Prostate gland (tissue), 2 donors: ENCODE results near the gene RBFOX1.

Experiments
- POLR2A ChIP-seq: fragments of 450-650 bp; IDR thresholded peaks from one replicate; pipeline ENCODE4 v1.6.1; 2016; ENCODE audit warnings: antibody characterized with exemption, mild to moderate bottlenecking
- POLR2AphosphoS5 ChIP-seq: sonication (generic); formaldehyde crosslinking; IDR thresholded peaks from one replicate; pipeline ENCODE4 v1.6.1; 2017; ENCODE audit warnings: antibody characterized with exemption
- TF ChIP-seq, protein P1 (sequence below), 4 experiments: fragments of 200-600 bp in 2 of 4; fragments of 450-650 bp in 2 of 4; sonication (generic) in 2 of 4; IDR thresholded peaks; 1 replicate in 3 of 4; 2 replicates in 1 of 4; pipeline ENCODE4 v1.5.1; 2016 to 2019; ENCODE audit warnings: antibody characterized with exemption in 4 of 4, mild to moderate bottlenecking in 2 of 4, moderate library complexity in 2 of 4

GRCh38 chr16:7294020-7294419 is 38.6 kb upstream of the RBFOX1 start:
- no peak for TF ChIP-seq POLR2A
- TF ChIP-seq POLR2AphosphoS5: no peak
- TF ChIP-seq, protein P1, sequence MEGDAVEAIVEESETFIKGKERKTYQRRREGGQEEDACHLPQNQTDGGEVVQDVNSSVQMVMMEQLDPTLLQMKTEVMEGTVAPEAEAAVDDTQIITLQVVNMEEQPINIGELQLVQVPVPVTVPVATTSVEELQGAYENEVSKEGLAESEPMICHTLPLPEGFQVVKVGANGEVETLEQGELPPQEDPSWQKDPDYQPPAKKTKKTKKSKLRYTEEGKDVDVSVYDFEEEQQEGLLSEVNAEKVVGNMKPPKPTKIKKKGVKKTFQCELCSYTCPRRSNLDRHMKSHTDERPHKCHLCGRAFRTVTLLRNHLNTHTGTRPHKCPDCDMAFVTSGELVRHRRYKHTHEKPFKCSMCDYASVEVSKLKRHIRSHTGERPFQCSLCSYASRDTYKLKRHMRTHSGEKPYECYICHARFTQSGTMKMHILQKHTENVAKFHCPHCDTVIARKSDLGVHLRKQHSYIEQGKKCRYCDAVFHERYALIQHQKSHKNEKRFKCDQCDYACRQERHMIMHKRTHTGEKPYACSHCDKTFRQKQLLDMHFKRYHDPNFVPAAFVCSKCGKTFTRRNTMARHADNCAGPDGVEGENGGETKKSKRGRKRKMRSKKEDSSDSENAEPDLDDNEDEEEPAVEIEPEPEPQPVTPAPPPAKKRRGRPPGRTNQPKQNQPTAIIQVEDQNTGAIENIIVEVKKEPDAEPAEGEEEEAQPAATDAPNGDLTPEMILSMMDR (IDR thresholded peaks at IDR 0.05): no peak
